Activated naive CD8-positive, alpha-beta T cell (primary cell): ENCODE data around the gene CXCR5.

Experiments used
- H3K27ac Mint-ChIP-seq: one replicate; pipeline ENCODE4 v1.8.0; 2021; ENCODE audit warnings: mixed read lengths
- H3K27me3 Mint-ChIP-seq: one replicate; pipeline ENCODE4 v1.8.0; 2021; ENCODE audit warnings: mixed read lengths
- H3K36me3 Mint-ChIP-seq: one replicate; pipeline ENCODE4 v1.8.0; 2021; ENCODE audit warnings: mixed read lengths
- H3K4me1 Mint-ChIP-seq: one replicate; pipeline ENCODE4 v1.8.0; 2021; ENCODE audit warnings: low read depth, mixed read lengths
- H3K4me3 Mint-ChIP-seq: one replicate; pipeline ENCODE4 v1.8.0; 2021; ENCODE audit warnings: mild to moderate bottlenecking, mixed read lengths
- H3K9me3 Mint-ChIP-seq: one replicate; pipeline ENCODE4 v1.8.0; 2021; ENCODE audit warnings: low read depth, mixed read lengths

The CXCR5 gene

GRCh38 chr11:118899706-118900360 is 16.1 kb downstream of the CXCR5 start:
- peaks cover 40% of the 10 kb centered on the region for H3K4me1 Mint-ChIP-seq
- no peak overlapping the region for H3K4me3 Mint-ChIP-seq
- H3K36me3 Mint-ChIP-seq, result no peaks in the 10 kb centered on the region
- H3K27me3 Mint-ChIP-seq, result no peaks in the 10 kb centered on the region
- peak overlapping the region; percentile 34 for H3K27ac Mint-ChIP-seq
- no peaks in the 10 kb centered on the region for H3K9me3 Mint-ChIP-seq

- Mint-ChIP-seq H3K27me3 (no peaks in the 10 kb centered on the region), H3K36me3 (no peaks in the 10 kb centered on the region), H3K4me1 (peaks cover 33% of the 10 kb centered on the region), H3K9me3 (no peaks in the 10 kb centered on the region), H3K4me3 (no peak overlapping the region), H3K27ac (peak overlapping the region; percentile 79)
Observed at GRCh38 chr11:118900535-118901384, 17.1 kb downstream of the CXCR5 start.

GRCh38 chr11:118901494-118902335 is 18.0 kb downstream of the CXCR5 start:
- Mint-ChIP-seq H3K9me3 (no peaks in the 10 kb centered on the region), H3K36me3 (no peaks in the 10 kb centered on the region), H3K27ac (peak overlapping the region; percentile 66), H3K4me3 (no peak overlapping the region), H3K27me3 (no peaks in the 10 kb centered on the region), H3K4me1 (peaks cover 28% of the 10 kb centered on the region)

GRCh38 chr11:118902336-118903203 is 18.9 kb downstream of the CXCR5 start:
- Mint-ChIP-seq H3K4me3 (no peak overlapping the region), H3K9me3 (no peaks in the 10 kb centered on the region), H3K36me3 (no peaks in the 10 kb centered on the region), H3K27me3 (no peaks in the 10 kb centered on the region), H3K27ac (peak overlapping the region; percentile 66), H3K4me1 (peaks cover 28% of the 10 kb centered on the region)

- Mint-ChIP-seq H3K27me3 (no peaks in the 10 kb centered on the region), H3K36me3 (no peaks in the 10 kb centered on the region), H3K4me1 (peaks cover 34% of the 10 kb centered on the region), H3K27ac (peak overlapping the region; percentile 58), H3K9me3 (no peaks in the 10 kb centered on the region), H3K4me3 (no peak overlapping the region)
Observed at GRCh38 chr11:118903204-118904015, 19.7 kb downstream of the CXCR5 start.

- H3K4me3 Mint-ChIP-seq, result peak overlapping the region; percentile 40
- H3K27ac Mint-ChIP-seq, result peak overlapping the region; percentile 70
- H3K9me3 Mint-ChIP-seq, result no peaks in the 10 kb centered on the region
- no peaks in the 10 kb centered on the region for H3K36me3 Mint-ChIP-seq
- peaks cover 45% of the 10 kb centered on the region for H3K4me1 Mint-ChIP-seq
- no peaks in the 10 kb centered on the region for H3K27me3 Mint-ChIP-seq
Observed at GRCh38 chr11:118907051-118908042, 23.7 kb downstream of the CXCR5 start.

- no peaks in the 10 kb centered on the region for H3K27me3 Mint-ChIP-seq
Observed at GRCh38 chr11:118908264-118908663, 24.6 kb downstream of the CXCR5 start.

GRCh38 chr11:118908901-118909618 is 25.4 kb downstream of the CXCR5 start:
- no peaks in the 10 kb centered on the region for H3K9me3 Mint-ChIP-seq
- H3K4me3 Mint-ChIP-seq, result peak overlapping the region; percentile 57
- no peaks in the 10 kb centered on the region for H3K36me3 Mint-ChIP-seq
- peak overlapping the region; percentile 84 for H3K27ac Mint-ChIP-seq
- no peaks in the 10 kb centered on the region for H3K27me3 Mint-ChIP-seq
- H3K4me1 Mint-ChIP-seq, result peaks cover 59% of the 10 kb centered on the region

More at GRCh38 chr11:118908264-118908663, 24.6 kb downstream of the CXCR5 start:
- Mint-ChIP-seq H3K4me3 (no peak overlapping the region), H3K9me3 (no peaks in the 10 kb centered on the region), H3K4me1 (peaks cover 54% of the 10 kb centered on the region), H3K27ac (peak overlapping the region; percentile 70), H3K36me3 (no peaks in the 10 kb centered on the region)

- Mint-ChIP-seq H3K9me3 (no peaks in the 10 kb centered on the region), H3K36me3 (no peaks in the 10 kb centered on the region), H3K4me3 (peak overlapping the region; percentile 69), H3K4me1 (peaks cover 65% of the 10 kb centered on the region), H3K27ac (peak overlapping the region; percentile 77), H3K27me3 (no peaks in the 10 kb centered on the region)
Observed at GRCh38 chr11:118909619-118910308, 26.1 kb downstream of the CXCR5 start.

GRCh38 chr11:118910309-118911112 is 26.8 kb downstream of the CXCR5 start:
- Mint-ChIP-seq H3K36me3 (no peaks in the 10 kb centered on the region), H3K9me3 (no peaks in the 10 kb centered on the region), H3K27ac (peak overlapping the region; percentile 92), H3K4me1 (peaks cover 69% of the 10 kb centered on the region), H3K27me3 (no peaks in the 10 kb centered on the region), H3K4me3 (peak overlapping the region; percentile 82)
